Measurements from ENCODE around the gene GLIPR1L2.

- TF ChIP-seq CTCF (IDR thresholded peaks at IDR 0.05) (no peak), POLR2A (IDR thresholded peaks at IDR 0.05) (no peak)
These were observed 16.8 kb downstream of the GLIPR1L2 start for GRCh38 chr12:75407683-75408082.
